Fibroblast of mammary gland (primary cell): ENCODE data around the gene ADRA2B.

Experiments used
- DNase-seq: peaks from one replicate; pipeline ENCODE4 v3.0.0-alpha.2; 2010; ENCODE audit warnings: low read depth
- H3K4me3 ChIP-seq: 2 replicates; pipeline ENCODE4 v1.5.1; 2011; ENCODE audit warnings: low read depth, mild to moderate bottlenecking, low read length, moderate library complexity; ENCODE audit not compliant: control insufficient read depth
- CTCF ChIP-seq: conservative IDR thresholded peaks from 2 replicates; pipeline ENCODE4 v1.5.1; 2011; ENCODE audit warnings: low read depth, low read length, inconsistent platforms; ENCODE audit not compliant: control insufficient read depth, insufficient read depth

Gene ADRA2B

GRCh38 chr2:96153991-96154431 lies 37.6 kb upstream of the ADRA2B start:
- no peak for DNase-seq
- no peak for TF ChIP-seq CTCF
- no peak overlapping the region for H3K4me3 ChIP-seq

- no peak overlapping the region for H3K4me3 ChIP-seq
- DNase-seq: no peak
- TF ChIP-seq CTCF: no peak
Measured at GRCh38 chr2:96153291-96153713, 36.9 kb upstream of the ADRA2B start.

- DNase-seq: no peak
- TF ChIP-seq CTCF: no peak
- H3K4me3 ChIP-seq: no peak overlapping the region
Measured at GRCh38 chr2:96152304-96153161, 36.2 kb upstream of the ADRA2B start.

- TF ChIP-seq CTCF: no peak
- no peak overlapping the region for H3K4me3 ChIP-seq
- DNase-seq: no peak
Measured at GRCh38 chr2:96151595-96152303, 35.4 kb upstream of the ADRA2B start.

GRCh38 chr2:96150791-96151594 lies 34.6 kb upstream of the ADRA2B start:
- H3K4me3 ChIP-seq: no peak overlapping the region
- DNase-seq: no peak
- TF ChIP-seq CTCF: no peak

GRCh38 chr2:96150007-96150640 lies 33.8 kb upstream of the ADRA2B start:
- H3K4me3 ChIP-seq: no peak overlapping the region
- DNase-seq: no peak
- TF ChIP-seq CTCF: no peak
